H9 (cell line): ENCODE data around the gene SAP30L. TPM values are rescaled to one million over a fixed set of nuclear protein-coding genes. Genes with fewer than 3 reads are reported as not detected.

Experiments
- DNase-seq: peaks from one replicate; pipeline ENCODE4 v3.0.0-alpha.2; 2017
- H2AFZ ChIP-seq: one replicate; pipeline ENCODE4 v1.6.1; 2013; ENCODE audit warnings: mild to moderate bottlenecking, low read length, control low read depth, moderate library complexity
- H2AK5ac ChIP-seq: 2 replicates; pipeline ENCODE4 v1.6.1; 2013; ENCODE audit warnings: low read length, control low read depth, mixed read lengths; ENCODE audit not compliant: insufficient read length
- H2BK120ac ChIP-seq: one replicate; pipeline ENCODE4 v1.6.1; 2013; ENCODE audit warnings: low read depth, mild to moderate bottlenecking, low read length, control low read depth, inconsistent platforms; ENCODE audit not compliant: poor library complexity, severe bottlenecking
- H2BK12ac ChIP-seq: 2 replicates; pipeline ENCODE4 v1.6.1; 2013; ENCODE audit warnings: low read length, control low read depth, mixed read lengths, low read depth; ENCODE audit not compliant: insufficient read length
- H2BK15ac ChIP-seq: 2 replicates; pipeline ENCODE4 v1.6.1; 2013; ENCODE audit warnings: low read depth, low read length, control low read depth
- H2BK20ac ChIP-seq: one replicate; pipeline ENCODE4 v1.6.1; 2013; ENCODE audit warnings: low read depth, mild to moderate bottlenecking, low read length, control low read depth, inconsistent platforms; ENCODE audit not compliant: poor library complexity, severe bottlenecking
- H2BK5ac ChIP-seq: 2 replicates; pipeline ENCODE4 v1.6.1; 2013; ENCODE audit warnings: low read length, control low read depth, mixed read lengths; ENCODE audit not compliant: insufficient read length
- H3K14ac ChIP-seq: 2 replicates; pipeline ENCODE4 v1.6.1; 2013; ENCODE audit warnings: low read length, control low read depth; ENCODE audit not compliant: insufficient read depth
- H3K18ac ChIP-seq: 2 replicates; pipeline ENCODE4 v1.6.1; 2013; ENCODE audit warnings: low read depth, mild to moderate bottlenecking, mixed read lengths, low read length, control low read depth; ENCODE audit not compliant: insufficient read length
- H3K23ac ChIP-seq: 2 replicates; pipeline ENCODE4 v1.6.1; 2013; ENCODE audit warnings: low read length, control low read depth, mixed read lengths, low read depth; ENCODE audit not compliant: insufficient read length
- H3K23me2 ChIP-seq: 2 replicates; pipeline ENCODE4 v1.6.1; 2013; ENCODE audit warnings: low read depth, mild to moderate bottlenecking, mixed read lengths, low read length, control low read depth; ENCODE audit not compliant: insufficient read length, poor library complexity, severe bottlenecking
- H3K27ac ChIP-seq: 2 replicates; pipeline ENCODE4 v1.5.1; 2013; ENCODE audit warnings: low read length, control low read depth, mixed read lengths, low read depth; ENCODE audit not compliant: insufficient read length
- H3K27me3 ChIP-seq: 2 replicates; pipeline ENCODE4 v1.6.1; 2013; ENCODE audit warnings: low read length, control low read depth, inconsistent platforms; ENCODE audit not compliant: insufficient read depth
- H3K4ac ChIP-seq: 2 replicates; pipeline ENCODE4 v1.6.1; 2013; ENCODE audit warnings: low read depth, mild to moderate bottlenecking, control low read depth, inconsistent platforms, low read length, moderate library complexity
- H3K4me1 ChIP-seq: 2 replicates; pipeline ENCODE4 v1.6.1; 2013; ENCODE audit warnings: low read length, control low read depth, inconsistent platforms; ENCODE audit not compliant: insufficient read depth
- H3K4me2 ChIP-seq: 2 replicates; pipeline ENCODE4 v1.6.1; 2013; ENCODE audit warnings: low read length, control low read depth, mixed read lengths; ENCODE audit not compliant: insufficient read length, insufficient read depth
- H3K56ac ChIP-seq: 2 replicates; pipeline ENCODE4 v1.6.1; 2013; ENCODE audit warnings: low read depth, mild to moderate bottlenecking, mixed read lengths, low read length, control low read depth; ENCODE audit not compliant: insufficient read length
- H3K79me1 ChIP-seq: 2 replicates; pipeline ENCODE4 v1.6.1; 2013; ENCODE audit warnings: low read depth, mild to moderate bottlenecking, moderate library complexity, low read length, control low read depth, inconsistent platforms; ENCODE audit not compliant: insufficient read depth, poor library complexity, severe bottlenecking
- H3K79me2 ChIP-seq: 2 replicates; pipeline ENCODE4 v1.6.1; 2013; ENCODE audit warnings: low read length, control low read depth, inconsistent platforms; ENCODE audit not compliant: insufficient read depth
- H3K9ac ChIP-seq: 2 replicates; pipeline ENCODE4 v1.6.1; 2013; ENCODE audit warnings: low read length, control low read depth, mixed read lengths; ENCODE audit not compliant: insufficient read length; ENCODE audit errors: extremely low read depth
- H3K9me3 ChIP-seq: one replicate; pipeline ENCODE4 v1.6.1; 2013; ENCODE audit warnings: low read depth, low read length, inconsistent platforms; ENCODE audit not compliant: control insufficient read depth
- H3T11ph ChIP-seq: one replicate; pipeline ENCODE4 v1.6.1; 2013; ENCODE audit warnings: mild to moderate bottlenecking, low read length, control low read depth, inconsistent platforms
- H4K20me1 ChIP-seq: one replicate; pipeline ENCODE4 v1.6.1; 2013; ENCODE audit not compliant: control insufficient read depth, insufficient read length, insufficient read depth
- H4K5ac ChIP-seq: 2 replicates; pipeline ENCODE4 v1.6.1; 2013; ENCODE audit warnings: low read depth, mild to moderate bottlenecking, mixed read lengths, low read length, control low read depth; ENCODE audit not compliant: insufficient read length
- H4K8ac ChIP-seq: replicated peaks from 2 replicates; pipeline ENCODE4 v1.6.1; 2013; ENCODE audit warnings: low read length, control low read depth, mixed read lengths, low read depth; ENCODE audit not compliant: insufficient read length
- H4K91ac ChIP-seq: 2 replicates; pipeline ENCODE4 v1.6.1; 2013; ENCODE audit warnings: low read depth, mild to moderate bottlenecking, moderate library complexity, mixed read lengths, low read length, control low read depth; ENCODE audit not compliant: insufficient read length
- H3K27ac Mint-ChIP-seq, 3 experiments: 2 replicates in 2 of 3; 3 replicates in 1 of 3; pipeline ENCODE4 v1.8.0; 2020 to 2021; ENCODE audit warnings: mixed read lengths in 3 of 3, mild to moderate bottlenecking in 1 of 3, moderate library complexity in 1 of 3
- H3K27me3 Mint-ChIP-seq: 2 replicates; pipeline ENCODE4 v1.8.0; 2021; ENCODE audit warnings: low read depth, mild to moderate bottlenecking, moderate library complexity, mixed read lengths
- H3K36me3 Mint-ChIP-seq, 3 experiments: 2 replicates in 2 of 3; 3 replicates in 1 of 3; pipeline ENCODE4 v1.8.0; 2020 to 2021; ENCODE audit warnings: low read depth in 3 of 3, mixed read lengths in 3 of 3; ENCODE audit not compliant: insufficient read depth in 1 of 3
- H3K4me1 Mint-ChIP-seq, 2 experiments: 2 replicates each; pipeline ENCODE4 v1.8.0; 2020; ENCODE audit warnings: mixed read lengths in 2 of 2
- H3K4me3 Mint-ChIP-seq, 2 experiments: 2 replicates in 1 of 2; 3 replicates in 1 of 2; pipeline ENCODE4 v1.8.0; 2020 to 2021; ENCODE audit warnings: mild to moderate bottlenecking in 2 of 2, mixed read lengths in 2 of 2, moderate library complexity in 1 of 2
- H3K9me3 Mint-ChIP-seq, 2 experiments: 2 replicates in 1 of 2; 3 replicates in 1 of 2; pipeline ENCODE4 v1.8.0; 2020; ENCODE audit warnings: mild to moderate bottlenecking in 2 of 2, mixed read lengths in 2 of 2, moderate library complexity in 1 of 2
- CTCF ChIP-seq: fragments of 200-600 bp; sonication (generic); conservative IDR thresholded peaks from 3 replicates; pipeline ENCODE4 v1.8.0; 2021; ENCODE audit warnings: antibody characterized with exemption, mild to moderate bottlenecking
- WGBS: extraction: QIAGEN DNeasy Blood & Tissue Kit; methylation state at CpG from one replicate; pipeline ENCODE4 v1.1.7; 2013; ENCODE audit warnings: missing lambda C conversion rate, low lambda C conversion rate, mixed read lengths; ENCODE audit not compliant: insufficient read length; ENCODE audit errors: extremely low coverage; 5-methylcytosine and 5-hydroxymethylcytosine counted together
- total RNA-seq: library from RNA; stranded (reverse); gene quantifications from 2 replicates; pipeline ENCODE4 v1.2.1, GENCODE V29; 2021

The SAP30L gene
- total RNA-seq, 1 experiment from 2014 or later, result 25.0 TPM

- no peak overlapping the region for H4K8ac ChIP-seq
- H3K4ac ChIP-seq, result no peak overlapping the region
- H3K23ac ChIP-seq, result no peak overlapping the region
- H3K79me1 ChIP-seq, result no peaks in the 10 kb centered on the region
- H3K4me1 ChIP-seq, result no peaks in the 10 kb centered on the region
- H2AK5ac ChIP-seq, result no peak overlapping the region
- no peak overlapping the region for H3K4me2 ChIP-seq
- no peak overlapping the region for H2BK12ac ChIP-seq
- H2BK120ac ChIP-seq, result no peak overlapping the region
- no peak overlapping the region for H4K5ac ChIP-seq
- H3K27ac ChIP-seq, result no peak overlapping the region
- H3K4me3 Mint-ChIP-seq, result no peak overlapping the region
- H2BK15ac ChIP-seq, result no peak overlapping the region
- no CpG with 5 or more reads among the region's 6 CpGs for WGBS
- H3K9me3 Mint-ChIP-seq, result no peaks in the 10 kb centered on the region
- no peaks in the 10 kb centered on the region for H4K20me1 ChIP-seq
- DNase-seq, result no peak
- no peaks in the 10 kb centered on the region for H3K23me2 ChIP-seq
- no peak overlapping the region for H2BK20ac ChIP-seq
- H3K27me3 ChIP-seq, result no peaks in the 10 kb centered on the region
- H3K27ac Mint-ChIP-seq, result no peak overlapping the region
- H3K79me2 ChIP-seq, result no peaks in the 10 kb centered on the region
- no peaks in the 10 kb centered on the region for H3K27me3 Mint-ChIP-seq
- H3K14ac ChIP-seq, result no peak overlapping the region
- H2AFZ ChIP-seq, result no peak overlapping the region
- H3K4me1 Mint-ChIP-seq, result peaks cover 10 to 17% of the 10 kb centered on the region in 2 experiments
- no peak overlapping the region for H3T11ph ChIP-seq
- H3K9me3 ChIP-seq, result no peaks in the 10 kb centered on the region
- H3K9ac ChIP-seq, result no peak overlapping the region
- no peak overlapping the region for H3K56ac ChIP-seq
- no peak overlapping the region for H3K18ac ChIP-seq
- H2BK5ac ChIP-seq, result no peak overlapping the region
- no peaks in the 10 kb centered on the region; a peak in 2 of 7 replicates for H3K36me3 Mint-ChIP-seq
- no peak overlapping the region for H4K91ac ChIP-seq
- TF ChIP-seq CTCF, result no peak
These were observed 37.0 kb upstream of the SAP30L start for GRCh38 chr5:154408811-154409210.
